ENCODE measurements around the gene EPHA8. TPM values are rescaled to one million over a fixed set of nuclear protein-coding genes. Genes with fewer than 3 reads are reported as not detected.

The EPHA8 gene
- total RNA-seq, 1 donor from 2014 or later = 0.23 TPM

GRCh38 chr1:22616571-22616970 lies 53.3 kb downstream of the EPHA8 start:
- TF ChIP-seq EZH2 (IDR thresholded peaks at IDR 0.05; ENCODE audit: insufficient read depth, low read length) = no peak
- no peak for TF ChIP-seq CTCF (IDR thresholded peaks at IDR 0.05; ENCODE audit: insufficient read depth, low read depth, low read length)
- Mint-ChIP-seq H3K9me3 (ENCODE audit: unreplicated experiment) (peaks cover 2% of the 10 kb centered on the region), H3K27me3 (ENCODE audit: low read depth, unreplicated experiment) (peaks cover 78% of the 10 kb centered on the region), H3K4me3 (ENCODE audit: unreplicated experiment) (no peak overlapping the region), H3K27ac (ENCODE audit: unreplicated experiment) (no peak overlapping the region), H3K4me1 (ENCODE audit: low read depth, unreplicated experiment) (no peaks in the 10 kb centered on the region), H3K36me3 (ENCODE audit: low read depth, unreplicated experiment) (no peaks in the 10 kb centered on the region)
- FAIRE-seq (no peak), DNase-seq (ENCODE audit: low read depth) (no peak)
- no peak overlapping the region for H3K4me2 ChIP-seq (ENCODE audit: low read length)
- H3K4me3 ChIP-seq (ENCODE audit: insufficient read depth, low read depth, low read length) = no peak overlapping the region
- no peaks in the 10 kb centered on the region for H3K4me1 ChIP-seq (ENCODE audit: insufficient read depth, low read length)
- no peaks in the 10 kb centered on the region for H4K20me1 ChIP-seq (ENCODE audit: insufficient read depth, low read length)
- H2AFZ ChIP-seq (ENCODE audit: low read depth, low read length) = no peak overlapping the region
- H3K79me2 ChIP-seq (ENCODE audit: insufficient read depth, low read length) = no peaks in the 10 kb centered on the region
- peaks cover 57% of the 10 kb centered on the region for H3K27me3 ChIP-seq (ENCODE audit: insufficient read depth, low read length)
- H3K9me3 ChIP-seq (ENCODE audit: insufficient read depth, low read depth, low read length) = no peaks in the 10 kb centered on the region
- H3K36me3 ChIP-seq (ENCODE audit: insufficient read depth, low read length) = no peaks in the 10 kb centered on the region
- no peak overlapping the region for H3K9ac ChIP-seq (ENCODE audit: low read length)
- H3K27ac ChIP-seq (ENCODE audit: low read depth, low read length) = no peak overlapping the region

- H3K27me3 Mint-ChIP-seq (ENCODE audit: low read depth, unreplicated experiment) = peaks cover 75% of the 10 kb centered on the region
- no peak for FAIRE-seq
- Histone ChIP-seq H3K79me2 (ENCODE audit: insufficient read depth, low read length) (no peaks in the 10 kb centered on the region), H3K4me1 (ENCODE audit: insufficient read depth, low read length) (no peaks in the 10 kb centered on the region), H2AFZ (ENCODE audit: low read depth, low read length) (no peak overlapping the region), H3K9me3 (ENCODE audit: insufficient read depth, low read depth, low read length) (no peaks in the 10 kb centered on the region), H4K20me1 (ENCODE audit: insufficient read depth, low read length) (no peaks in the 10 kb centered on the region), H3K4me2 (ENCODE audit: low read length) (no peak overlapping the region), H3K4me3 (ENCODE audit: insufficient read depth, low read depth, low read length) (no peak overlapping the region), H3K36me3 (ENCODE audit: insufficient read depth, low read length) (no peaks in the 10 kb centered on the region), H3K27ac (ENCODE audit: low read depth, low read length) (no peak overlapping the region), H3K27me3 (ENCODE audit: insufficient read depth, low read length) (peaks cover 63% of the 10 kb centered on the region), H3K9ac (ENCODE audit: low read length) (no peak overlapping the region)
- H3K4me1 Mint-ChIP-seq (ENCODE audit: low read depth, unreplicated experiment) = no peaks in the 10 kb centered on the region
- no peaks in the 10 kb centered on the region for H3K36me3 Mint-ChIP-seq (ENCODE audit: low read depth, unreplicated experiment)
- H3K27ac Mint-ChIP-seq (ENCODE audit: unreplicated experiment) = no peak overlapping the region
- H3K4me3 Mint-ChIP-seq (ENCODE audit: unreplicated experiment) = no peak overlapping the region
- peaks cover 1% of the 10 kb centered on the region for H3K9me3 Mint-ChIP-seq (ENCODE audit: unreplicated experiment)
- TF ChIP-seq CTCF (IDR thresholded peaks at IDR 0.05; ENCODE audit: insufficient read depth, low read depth, low read length) (no peak), EZH2 (IDR thresholded peaks at IDR 0.05; ENCODE audit: insufficient read depth, low read length) (peak; percentile 36)
- DNase-seq (ENCODE audit: low read depth) = no peak
Observed at GRCh38 chr1:22618056-22618455, 54.8 kb downstream of the EPHA8 start.

DNA sequence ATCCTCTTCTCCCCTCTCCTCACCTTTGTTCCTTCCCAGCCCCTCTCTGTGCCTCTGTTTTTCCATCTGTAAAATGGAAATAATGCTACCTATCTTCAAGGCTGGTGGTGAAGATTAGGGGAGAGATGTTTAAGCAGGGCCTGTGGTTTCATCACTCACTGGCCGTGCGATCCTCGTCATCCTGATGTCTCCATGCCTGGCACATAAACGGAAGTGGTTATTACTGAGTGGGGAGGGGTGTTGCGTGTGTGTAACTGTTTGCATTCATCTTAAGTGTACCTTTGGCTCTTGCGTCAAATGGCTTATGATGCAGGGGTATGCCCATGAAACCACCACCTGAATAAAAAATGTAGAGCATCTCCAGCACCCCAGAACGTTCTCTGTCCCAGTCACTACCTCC lies 56.0 kb downstream of the EPHA8 start:
- Mint-ChIP-seq H3K4me3 (ENCODE audit: unreplicated experiment) (no peak overlapping the region), H3K4me1 (ENCODE audit: low read depth, unreplicated experiment) (no peaks in the 10 kb centered on the region), H3K9me3 (ENCODE audit: unreplicated experiment) (no peaks in the 10 kb centered on the region), H3K27ac (ENCODE audit: unreplicated experiment) (no peak overlapping the region), H3K27me3 (ENCODE audit: low read depth, unreplicated experiment) (peaks cover 71% of the 10 kb centered on the region), H3K36me3 (ENCODE audit: low read depth, unreplicated experiment) (no peaks in the 10 kb centered on the region)
- Histone ChIP-seq H3K27ac (ENCODE audit: low read depth, low read length) (no peak overlapping the region), H3K79me2 (ENCODE audit: insufficient read depth, low read length) (no peaks in the 10 kb centered on the region), H3K27me3 (ENCODE audit: insufficient read depth, low read length) (peaks cover 58% of the 10 kb centered on the region), H3K36me3 (ENCODE audit: insufficient read depth, low read length) (no peaks in the 10 kb centered on the region), H4K20me1 (ENCODE audit: insufficient read depth, low read length) (no peaks in the 10 kb centered on the region), H3K4me3 (ENCODE audit: insufficient read depth, low read depth, low read length) (no peak overlapping the region), H3K9ac (ENCODE audit: low read length) (no peak overlapping the region), H3K4me1 (ENCODE audit: insufficient read depth, low read length) (no peaks in the 10 kb centered on the region), H3K4me2 (ENCODE audit: low read length) (no peak overlapping the region), H2AFZ (ENCODE audit: low read depth, low read length) (no peak overlapping the region), H3K9me3 (ENCODE audit: insufficient read depth, low read depth, low read length) (no peaks in the 10 kb centered on the region)
- no peak for FAIRE-seq
- no peak for TF ChIP-seq CTCF (IDR thresholded peaks at IDR 0.05; ENCODE audit: insufficient read depth, low read depth, low read length)
- TF ChIP-seq EZH2 (IDR thresholded peaks at IDR 0.05; ENCODE audit: insufficient read depth, low read length) = no peak
- DNase-seq (ENCODE audit: low read depth) = no peak

Measured in astrocyte (in vitro differentiated cells and primary cell).